ENCODE measurements around the gene ELAVL4. TPM values are rescaled to one million over a fixed set of nuclear protein-coding genes. Genes with fewer than 3 reads are reported as not detected.

The ELAVL4 gene
- total RNA-seq, 2 donors from 2014 or later = 0.54 to 1.5 TPM

- Histone ChIP-seq H3K9ac (ENCODE audit: low read depth in 2 of 2, low read length in 2 of 2) (no peak overlapping the region), H3K36me3 (no peaks in the 10 kb centered on the region), H3K4me1 (no peaks in the 10 kb centered on the region), H3K27ac (no peak overlapping the region), H3K4me3 (no peak overlapping the region), H3K27me3 (no peaks in the 10 kb centered on the region), H3K9me3 (no peaks in the 10 kb centered on the region)
- no peak for TF ChIP-seq CTCF (IDR thresholded peaks at IDR 0.05)
- intact Hi-C loops (cut with DNase I) = no loop called here
- no peak for DNase-seq
These were observed 120.2 kb downstream of the ELAVL4 start for GRCh38 chr1:50228871-50229384.

GRCh38 chr1:50231209-50231608 lies 122.5 kb downstream of the ELAVL4 start:
- intact Hi-C loops (cut with DNase I) = no loop called here
- Histone ChIP-seq H3K27ac (no peak overlapping the region), H3K4me3 (no peak overlapping the region), H3K9me3 (no peaks in the 10 kb centered on the region), H3K4me1 (no peaks in the 10 kb centered on the region), H3K36me3 (no peaks in the 10 kb centered on the region), H3K27me3 (no peaks in the 10 kb centered on the region), H3K9ac (ENCODE audit: low read depth in 2 of 2, low read length in 2 of 2) (no peak overlapping the region)
- TF ChIP-seq CTCF (IDR thresholded peaks at IDR 0.05) = no peak
- DNase-seq = no peak

- no peak for TF ChIP-seq CTCF (IDR thresholded peaks at IDR 0.05)
- no peak overlapping the region for H3K27ac ChIP-seq
- no peaks in the 10 kb centered on the region for H3K9me3 ChIP-seq
- H3K4me1 ChIP-seq = no peaks in the 10 kb centered on the region
- no peak overlapping the region for H3K4me3 ChIP-seq
- intact Hi-C loops (cut with DNase I) = no loop called here
- no peak overlapping the region for H3K9ac ChIP-seq (ENCODE audit: low read depth in 2 of 2, low read length in 2 of 2)
- no peaks in the 10 kb centered on the region for H3K27me3 ChIP-seq
- H3K36me3 ChIP-seq = no peaks in the 10 kb centered on the region
- DNase-seq = no peak
These were observed 123.6 kb downstream of the ELAVL4 start for GRCh38 chr1:50232336-50232735.

- H3K9me3 ChIP-seq = no peaks in the 10 kb centered on the region
- no peak overlapping the region for H3K27ac ChIP-seq
- H3K27me3 ChIP-seq = no peaks in the 10 kb centered on the region
- TF ChIP-seq CTCF (IDR thresholded peaks at IDR 0.05) = no peak
- no peaks in the 10 kb centered on the region for H3K36me3 ChIP-seq
- no peaks in the 10 kb centered on the region for H3K4me1 ChIP-seq
- no peak overlapping the region for H3K4me3 ChIP-seq
- no peak overlapping the region for H3K9ac ChIP-seq (ENCODE audit: low read depth in 2 of 2, low read length in 2 of 2)
- no peak for DNase-seq
- intact Hi-C loops (cut with DNase I) = no loop called here
These were observed 127.9 kb downstream of the ELAVL4 start for GRCh38 chr1:50236656-50237055.

GRCh38 chr1:50237056-50237455 lies 128.3 kb downstream of the ELAVL4 start:
- no peak for DNase-seq
- no peaks in the 10 kb centered on the region for H3K36me3 ChIP-seq
- no peak overlapping the region for H3K9ac ChIP-seq (ENCODE audit: low read depth in 2 of 2, low read length in 2 of 2)
- H3K27me3 ChIP-seq = no peaks in the 10 kb centered on the region
- intact Hi-C loops (cut with DNase I) = no loop called here
- H3K4me3 ChIP-seq = no peak overlapping the region
- no peaks in the 10 kb centered on the region for H3K4me1 ChIP-seq
- H3K9me3 ChIP-seq = no peaks in the 10 kb centered on the region
- H3K27ac ChIP-seq = no peak overlapping the region
- no peak for TF ChIP-seq CTCF (IDR thresholded peaks at IDR 0.05)

Measured in colonic mucosa (tissue), 4 donors.